SK-N-SH treated with all-trans-retinoic acid at 6 μM for 48 hours (cell line): ENCODE results near the gene EGFLAM.

ENCODE experiments used
- ARNTL ChIP-seq: fragments of 450-650 bp; formaldehyde crosslinking; IDR thresholded peaks from 2 replicates; pipeline ENCODE4 v1.5.0; 2020; ENCODE audit warnings: low read depth, mild to moderate bottlenecking, moderate library complexity, borderline replicate concordance
- ESRRG ChIP-seq: fragments of 250-450 bp; sonication (Bioruptor Pico); IDR thresholded peaks from 2 replicates; pipeline ENCODE4 v1.6.1; 2021; ENCODE audit warnings: mild to moderate bottlenecking
- ISL1 ChIP-seq: fragments of 250-450 bp; sonication (Bioruptor Pico); IDR thresholded peaks from 2 replicates; pipeline ENCODE4 v2.1.2; 2022; ENCODE audit warnings: mild to moderate bottlenecking, moderate library complexity
- PATZ1 ChIP-seq: fragments of 250-450 bp; sonication (Bioruptor Pico); IDR thresholded peaks from 2 replicates; pipeline ENCODE4 v1.8.0; 2020; ENCODE audit warnings: mild to moderate bottlenecking, moderate library complexity, borderline replicate concordance
- POU6F1 ChIP-seq: fragments of 250-450 bp; sonication (Bioruptor Pico); IDR thresholded peaks from 2 replicates; pipeline ENCODE4 v1.8.0; 2021; ENCODE audit warnings: low read depth, mild to moderate bottlenecking, moderate library complexity, borderline replicate concordance
- PPARA ChIP-seq: fragments of 250-450 bp; sonication (Bioruptor Pico); IDR thresholded peaks from 2 replicates; pipeline ENCODE4 v1.5.0; 2020; ENCODE audit warnings: mild to moderate bottlenecking, borderline replicate concordance
- RARB ChIP-seq: fragments of 250-450 bp; sonication (Bioruptor Pico); IDR thresholded peaks from 2 replicates; pipeline ENCODE4 v1.8.0; 2021; ENCODE audit warnings: mild to moderate bottlenecking, moderate library complexity
- ZC3H10 ChIP-seq: fragments of 250-450 bp; sonication (Bioruptor Pico); IDR thresholded peaks from 2 replicates; pipeline ENCODE4 v1.5.1; 2021; ENCODE audit warnings: mild to moderate bottlenecking, moderate library complexity
- ZFP3 ChIP-seq: fragments of 250-450 bp; sonication (Bioruptor Pico); IDR thresholded peaks from 2 replicates; pipeline ENCODE4 v1.5.0; 2020; ENCODE audit warnings: mild to moderate bottlenecking, moderate library complexity
- ZFP30 ChIP-seq: fragments of 450-650 bp; formaldehyde crosslinking; IDR thresholded peaks from 2 replicates; pipeline ENCODE4 v1.5.0; 2022; ENCODE audit warnings: mild to moderate bottlenecking, moderate library complexity
- TF ChIP-seq, protein P1 (sequence below): fragments of 250-450 bp; sonication (Bioruptor Pico); IDR thresholded peaks from 2 replicates; pipeline ENCODE4 v1.5.1; 2020; ENCODE audit warnings: low read depth, mild to moderate bottlenecking, moderate library complexity

DNA sequence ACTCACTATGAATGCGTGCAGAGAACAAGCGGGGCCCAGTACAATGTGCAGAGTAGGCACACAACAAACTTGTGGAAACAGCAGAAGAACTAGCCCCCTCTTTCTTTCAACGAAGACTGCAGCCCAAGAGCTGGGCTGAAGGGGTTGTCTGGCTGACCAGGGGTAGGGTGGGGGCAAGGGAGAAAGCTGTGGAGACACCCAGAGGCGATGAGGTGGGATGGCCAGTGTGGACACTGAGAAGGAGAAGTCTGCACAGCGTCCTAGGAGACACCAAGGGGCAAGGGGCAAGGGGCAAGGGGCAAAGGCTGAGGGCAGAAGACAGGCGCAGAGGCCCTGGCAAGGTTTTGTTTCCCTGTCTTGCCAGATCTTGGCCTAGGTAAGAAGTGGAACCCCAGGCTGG lies 235.8 kb downstream of the EGFLAM start:
- no peak for TF ChIP-seq PPARA (CRISPR knock-in tag)
- no peak for TF ChIP-seq ISL1 (CRISPR knock-in tag)
- TF ChIP-seq ZC3H10 (CRISPR knock-in tag): no peak
- no peak for TF ChIP-seq ZFP30 (CRISPR knock-in tag)
- TF ChIP-seq POU6F1 (CRISPR knock-in tag): no peak
- TF ChIP-seq, protein P1, sequence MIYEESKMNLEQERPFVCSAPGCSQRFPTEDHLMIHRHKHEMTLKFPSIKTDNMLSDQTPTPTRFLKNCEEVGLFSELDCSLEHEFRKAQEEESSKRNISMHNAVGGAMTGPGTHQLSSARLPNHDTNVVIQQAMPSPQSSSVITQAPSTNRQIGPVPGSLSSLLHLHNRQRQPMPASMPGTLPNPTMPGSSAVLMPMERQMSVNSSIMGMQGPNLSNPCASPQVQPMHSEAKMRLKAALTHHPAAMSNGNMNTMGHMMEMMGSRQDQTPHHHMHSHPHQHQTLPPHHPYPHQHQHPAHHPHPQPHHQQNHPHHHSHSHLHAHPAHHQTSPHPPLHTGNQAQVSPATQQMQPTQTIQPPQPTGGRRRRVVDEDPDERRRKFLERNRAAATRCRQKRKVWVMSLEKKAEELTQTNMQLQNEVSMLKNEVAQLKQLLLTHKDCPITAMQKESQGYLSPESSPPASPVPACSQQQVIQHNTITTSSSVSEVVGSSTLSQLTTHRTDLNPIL (CRISPR knock-in tag): no peak
- no peak for TF ChIP-seq ESRRG (CRISPR knock-in tag)
- TF ChIP-seq RARB (CRISPR knock-in tag): no peak
- no peak for TF ChIP-seq ARNTL (CRISPR knock-in tag)
- TF ChIP-seq PATZ1 (CRISPR knock-in tag): no peak
- TF ChIP-seq ZFP3: no peak
